Brain microvascular endothelial cell (primary cell): ENCODE measurements around the gene FFAR3.
"Not testable (repeated sequence)": the region's sequence is repeated elsewhere in the genome, so short reads cannot be mapped to it uniquely, and the experiment has no call there.

Experiments
- DNase-seq: peaks from one replicate; pipeline ENCODE4 v3.0.0-alpha.2; 2020
- H3K27ac ChIP-seq: fragments of 250-450 bp; sonication (Bioruptor Pico); 2 replicates; pipeline ENCODE4 v1.5.1; 2020; ENCODE audit warnings: mild to moderate bottlenecking, moderate library complexity
- H3K27me3 ChIP-seq: fragments of 250-450 bp; sonication (Bioruptor Pico); replicated peaks from 2 replicates; pipeline ENCODE4 v1.5.1; 2020; ENCODE audit warnings: mild to moderate bottlenecking
- H3K36me3 ChIP-seq: fragments of 250-450 bp; sonication (Bioruptor Pico); replicated peaks from 2 replicates; pipeline ENCODE4 v1.5.1; 2020; ENCODE audit warnings: mild to moderate bottlenecking
- H3K4me3 ChIP-seq: 2 replicates; pipeline ENCODE4 v1.5.1; 2011; ENCODE audit warnings: low read depth, mild to moderate bottlenecking, control low read depth, low read length, moderate library complexity
- CTCF ChIP-seq: IDR thresholded peaks from 2 replicates; pipeline ENCODE4 v1.5.1; 2011; ENCODE audit warnings: low read depth, mild to moderate bottlenecking, moderate library complexity, low read length, control low read depth, inconsistent platforms; ENCODE audit errors: missing control alignments
- in situ Hi-C: cut with HindIII; loops from 2 replicates; pipeline ENCODE4 v1.10.0; 2017; ENCODE audit warnings: low sequenced_read_pairs, low pct_ligation_motif_present

FFAR3 gene

GRCh38 chr19:35369522-35369921, 11.3 kb downstream of the FFAR3 start:
- Histone ChIP-seq H3K36me3 (no peaks in the 10 kb centered on the region), H3K27me3 (no peaks in the 10 kb centered on the region), H3K4me3 (no peak overlapping the region), H3K27ac (no peak overlapping the region)
- in situ Hi-C loops = no loop called here
- TF ChIP-seq CTCF = no peak
- DNase-seq = no peak

GRCh38 chr19:35370722-35371121, 12.5 kb downstream of the FFAR3 start, which contains the start of gene GPR42:
Gene GPR42 (plus strand): TSS chr19:35371068. CDS start chr19:35371360, 292 bp downstream.
- TF ChIP-seq CTCF = no peak
- no peaks in the 10 kb centered on the region for H3K27me3 ChIP-seq
- no peak for DNase-seq
- no peak within 1 kb of the TSS for H3K4me3 ChIP-seq
- in situ Hi-C loops = no loop called here
- no peaks in the 10 kb centered on the region for H3K36me3 ChIP-seq
- no peak within 1 kb of the TSS for H3K27ac ChIP-seq

- no peak for DNase-seq
- Histone ChIP-seq H3K36me3 (no peaks in the 10 kb centered on the region), H3K27ac (no peak overlapping the region), H3K4me3 (no peak overlapping the region), H3K27me3 (no peaks in the 10 kb centered on the region)
- no peak for TF ChIP-seq CTCF
- in situ Hi-C loops = no loop called here
Observed at GRCh38 chr19:35373492-35373891, 15.2 kb downstream of the FFAR3 start.

GRCh38 chr19:35374031-35374430, 15.8 kb downstream of the FFAR3 start:
- H3K36me3 ChIP-seq, DNase-seq, in situ Hi-C loops, H3K27ac ChIP-seq, H3K4me3 ChIP-seq, H3K27me3 ChIP-seq: not testable (repeated sequence)

GRCh38 chr19:35375505-35376307, 17.4 kb downstream of the FFAR3 start:
- Histone ChIP-seq H3K4me3 (no peak overlapping the region), H3K27ac (no peak overlapping the region), H3K36me3 (no peaks in the 10 kb centered on the region), H3K27me3 (no peaks in the 10 kb centered on the region)
- in situ Hi-C loops = no loop called here
- no peak for DNase-seq
- no peak for TF ChIP-seq CTCF

- no peak for DNase-seq
- Histone ChIP-seq H3K27me3 (no peaks in the 10 kb centered on the region), H3K36me3 (no peaks in the 10 kb centered on the region), H3K4me3 (no peak overlapping the region), H3K27ac (no peak overlapping the region)
- in situ Hi-C loops = no loop called here
- TF ChIP-seq CTCF = no peak
Observed at GRCh38 chr19:35377656-35378055, 19.4 kb downstream of the FFAR3 start.
